NB4 (cell line): Measurements from ENCODE around the gene FAM83E.
"Not testable (repeated sequence)": the region's sequence is repeated elsewhere in the genome, so short reads cannot be mapped to it uniquely, and the experiment has no call there.

Experiments used
- DNase-seq: peaks from one replicate; pipeline ENCODE4 v3.0.0; 2010; ENCODE audit warnings: low read depth
- H3K4me3 ChIP-seq: one replicate; pipeline ENCODE4 v1.5.1; 2011; ENCODE audit warnings: mild to moderate bottlenecking, low read depth, low read length, moderate library complexity
- CTCF ChIP-seq: IDR thresholded peaks from one replicate; pipeline ENCODE4 v1.5.1; 2012; ENCODE audit warnings: low read depth, low read length
- MAX ChIP-seq: IDR thresholded peaks from 2 replicates; pipeline ENCODE4 v1.6.1; 2011; ENCODE audit warnings: low read depth, low read length
- MYC ChIP-seq: IDR thresholded peaks from 2 replicates; pipeline ENCODE4 v1.6.1; 2011; ENCODE audit warnings: low read depth, low read length
- POLR2A ChIP-seq: IDR thresholded peaks from 2 replicates; pipeline ENCODE4 v1.6.1; 2011; ENCODE audit warnings: mild to moderate bottlenecking; ENCODE audit not compliant: insufficient read length; ENCODE audit errors: extremely low read depth

The FAM83E gene

GRCh38 chr19:48660852-48661710 lies 46.2 kb upstream of the FAM83E start:
- no peak for TF ChIP-seq MYC
- no peak for TF ChIP-seq POLR2A
- peak; percentile 98 for DNase-seq
- H3K4me3 ChIP-seq, result no peak overlapping the region

GRCh38 chr19:48659768-48660167 lies 44.9 kb upstream of the FAM83E start:
- TF ChIP-seq MAX (no peak), POLR2A (no peak), CTCF (no peak), MYC (no peak)
- peak; percentile 60 for DNase-seq

GRCh38 chr19:48658483-48658882 lies 43.6 kb upstream of the FAM83E start:
- TF ChIP-seq MYC (no peak), MAX (no peak), POLR2A (no peak), CTCF (no peak)
- DNase-seq, result no peak
- no peak overlapping the region for H3K4me3 ChIP-seq

More at GRCh38 chr19:48659768-48660167, 44.9 kb upstream of the FAM83E start:
- H3K4me3 ChIP-seq, result no peak overlapping the region

GRCh38 chr19:48657828-48658227 lies 43.0 kb upstream of the FAM83E start:
- H3K4me3 ChIP-seq, DNase-seq: not testable (repeated sequence)

GRCh38 chr19:48656840-48657474 lies 42.1 kb upstream of the FAM83E start:
- no peak for DNase-seq
- TF ChIP-seq MYC (no peak), MAX (no peak)

GRCh38 chr19:48654299-48655059 lies 39.6 kb upstream of the FAM83E start:
- TF ChIP-seq MAX (peak; percentile 35; the same call in 1 of the 2 replicates), POLR2A (no peak)
- DNase-seq, result peak; percentile 49
- H3K4me3 ChIP-seq, result no peak overlapping the region

More at GRCh38 chr19:48656840-48657474, 42.1 kb upstream of the FAM83E start:
- H3K4me3 ChIP-seq, result no peak overlapping the region

GRCh38 chr19:48651683-48652048 lies 36.8 kb upstream of the FAM83E start:
- H3K4me3 ChIP-seq, result no peak overlapping the region
- no peak for TF ChIP-seq MYC
- TF ChIP-seq CTCF, result no peak
- TF ChIP-seq MAX, result no peak
- TF ChIP-seq POLR2A, result no peak
- DNase-seq, result no peak
